ENCODE measurements around the gene SNRPD3.
"Not testable (repeated sequence)": the region's sequence is repeated elsewhere in the genome, so short reads cannot be mapped to it uniquely, and the experiment has no call there.

DNA sequence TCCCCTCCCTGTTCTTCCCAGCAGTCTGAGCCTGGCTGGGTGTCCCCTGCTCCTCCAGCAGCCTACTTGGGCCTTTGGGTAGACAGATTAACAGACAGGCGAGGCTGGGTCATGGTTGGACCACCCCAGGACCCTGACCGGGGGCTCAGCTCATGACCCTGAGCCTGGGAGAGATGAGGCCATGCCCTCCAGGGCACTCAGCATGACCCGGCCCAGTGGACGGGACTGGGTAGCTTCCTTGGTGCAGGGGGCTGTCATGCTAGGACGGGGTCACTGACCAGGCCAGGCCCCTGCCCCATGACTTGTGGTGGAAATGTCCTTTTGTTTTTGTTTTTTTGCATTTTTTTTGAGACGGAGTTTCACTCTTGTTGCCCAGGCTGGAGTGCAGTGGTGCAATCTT, 52.5 kb downstream of the SNRPD3 start:
- TF ChIP-seq, protein P1, sequence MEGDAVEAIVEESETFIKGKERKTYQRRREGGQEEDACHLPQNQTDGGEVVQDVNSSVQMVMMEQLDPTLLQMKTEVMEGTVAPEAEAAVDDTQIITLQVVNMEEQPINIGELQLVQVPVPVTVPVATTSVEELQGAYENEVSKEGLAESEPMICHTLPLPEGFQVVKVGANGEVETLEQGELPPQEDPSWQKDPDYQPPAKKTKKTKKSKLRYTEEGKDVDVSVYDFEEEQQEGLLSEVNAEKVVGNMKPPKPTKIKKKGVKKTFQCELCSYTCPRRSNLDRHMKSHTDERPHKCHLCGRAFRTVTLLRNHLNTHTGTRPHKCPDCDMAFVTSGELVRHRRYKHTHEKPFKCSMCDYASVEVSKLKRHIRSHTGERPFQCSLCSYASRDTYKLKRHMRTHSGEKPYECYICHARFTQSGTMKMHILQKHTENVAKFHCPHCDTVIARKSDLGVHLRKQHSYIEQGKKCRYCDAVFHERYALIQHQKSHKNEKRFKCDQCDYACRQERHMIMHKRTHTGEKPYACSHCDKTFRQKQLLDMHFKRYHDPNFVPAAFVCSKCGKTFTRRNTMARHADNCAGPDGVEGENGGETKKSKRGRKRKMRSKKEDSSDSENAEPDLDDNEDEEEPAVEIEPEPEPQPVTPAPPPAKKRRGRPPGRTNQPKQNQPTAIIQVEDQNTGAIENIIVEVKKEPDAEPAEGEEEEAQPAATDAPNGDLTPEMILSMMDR (IDR thresholded peaks at IDR 0.05; ENCODE audit: borderline replicate concordance, extremely low read depth, low read length, poor library complexity, severe bottlenecking): not testable (repeated sequence)
- not testable (repeated sequence) for TF ChIP-seq EZH2 (IDR thresholded peaks at IDR 0.05; ENCODE audit: borderline replicate concordance, low read depth, low read length, severe bottlenecking)

All from DND-41 (cell line).